Ishikawa (cell line): ENCODE results near the gene HBA2.

ENCODE experiments used
- CEBPB ChIP-seq: IDR thresholded peaks from 2 replicates; pipeline ENCODE4 v1.6.1; 2012
- CREB1 ChIP-seq: IDR thresholded peaks from 2 replicates; pipeline ENCODE4 v1.6.1; 2012; ENCODE audit warnings: low read depth
- EGR1 ChIP-seq: IDR thresholded peaks from 2 replicates; pipeline ENCODE4 v1.6.1; 2012
- EP300 ChIP-seq: IDR thresholded peaks from 2 replicates; pipeline ENCODE4 v1.6.1; 2012; ENCODE audit warnings: borderline replicate concordance
- FOXM1 ChIP-seq: IDR thresholded peaks from 2 replicates; pipeline ENCODE4 v1.6.1; 2012; ENCODE audit warnings: low read depth, borderline replicate concordance
- MAX ChIP-seq: IDR thresholded peaks from 2 replicates; pipeline ENCODE4 v1.6.1; 2012
- NFIC ChIP-seq: IDR thresholded peaks from 2 replicates; pipeline ENCODE4 v1.6.1; 2012
- RAD21 ChIP-seq: IDR thresholded peaks from 2 replicates; pipeline ENCODE4 v1.6.1; 2012; ENCODE audit warnings: low read depth
- TAF1 ChIP-seq: IDR thresholded peaks from 2 replicates; pipeline ENCODE4 v1.6.1; 2012; ENCODE audit warnings: low read depth, mild to moderate bottlenecking
- TCF12 ChIP-seq: IDR thresholded peaks from 2 replicates; pipeline ENCODE4 v1.6.1; 2012; ENCODE audit warnings: low read depth
- TEAD4 ChIP-seq: IDR thresholded peaks from 2 replicates; pipeline ENCODE4 v1.6.1; 2012
- USF1 ChIP-seq: IDR thresholded peaks from 2 replicates; pipeline ENCODE4 v1.6.1; 2012
- YY1 ChIP-seq: IDR thresholded peaks from 2 replicates; pipeline ENCODE4 v1.6.1; 2012; ENCODE audit warnings: low read depth
- ZBTB7A ChIP-seq: IDR thresholded peaks from 2 replicates; pipeline ENCODE4 v1.6.1; 2012; ENCODE audit warnings: low read depth
- TF ChIP-seq, protein P1 (sequence below): IDR thresholded peaks from 2 replicates; pipeline ENCODE4 v1.6.1; 2012; ENCODE audit warnings: low read depth, mild to moderate bottlenecking

Gene HBA2

GRCh38 chr16:162271-162991 is 10.2 kb upstream of the HBA2 start:
- TF ChIP-seq TCF12 (no peak), EGR1 (no peak), USF1 (no peak), NFIC (no peak), EP300 (no peak)

DNA sequence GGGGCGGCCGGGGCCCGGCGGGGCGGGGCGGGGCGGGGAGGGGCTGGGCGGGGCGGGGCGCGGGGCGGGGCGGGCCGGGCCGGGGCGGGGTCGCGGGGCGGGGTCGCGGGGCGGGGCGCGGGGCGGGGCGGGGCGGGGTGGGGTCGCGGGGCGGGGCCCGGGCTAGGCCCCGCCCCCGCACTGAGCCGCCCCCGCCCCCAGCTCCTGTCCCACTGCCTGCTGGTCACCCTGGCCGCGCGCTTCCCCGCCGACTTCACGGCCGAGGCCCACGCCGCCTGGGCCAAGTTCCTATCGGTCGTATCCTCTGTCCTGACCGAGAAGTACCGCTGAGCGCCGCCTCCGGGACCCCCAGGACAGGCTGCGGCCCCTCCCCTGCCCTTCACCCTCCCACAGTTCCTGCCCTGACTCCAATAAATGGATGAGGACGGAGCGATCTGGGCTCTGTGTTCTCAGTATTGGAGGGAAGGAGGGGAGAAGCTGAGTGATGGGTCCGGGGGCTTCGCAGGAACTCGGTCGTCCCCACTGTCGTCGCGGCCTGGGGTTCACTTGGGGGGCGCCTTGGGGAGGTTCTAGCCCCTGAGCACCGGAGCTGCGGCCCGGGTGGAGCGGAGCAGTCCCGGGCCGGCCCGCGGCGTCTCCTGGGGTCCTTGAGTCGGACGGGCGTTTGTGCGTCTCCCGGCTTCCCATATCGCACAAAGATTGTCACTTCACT is 7.7 kb upstream of the HBA2 start:
- TF ChIP-seq EGR1 (no peak), USF1 (no peak), CREB1 (no peak), EP300 (no peak), CEBPB (no peak), NFIC (no peak), ZBTB7A (no peak), FOXM1 (no peak), TAF1 (no peak), RAD21 (no peak), MAX (no peak), YY1 (no peak), TEAD4 (no peak), TCF12 (no peak)
- TF ChIP-seq, protein P1, sequence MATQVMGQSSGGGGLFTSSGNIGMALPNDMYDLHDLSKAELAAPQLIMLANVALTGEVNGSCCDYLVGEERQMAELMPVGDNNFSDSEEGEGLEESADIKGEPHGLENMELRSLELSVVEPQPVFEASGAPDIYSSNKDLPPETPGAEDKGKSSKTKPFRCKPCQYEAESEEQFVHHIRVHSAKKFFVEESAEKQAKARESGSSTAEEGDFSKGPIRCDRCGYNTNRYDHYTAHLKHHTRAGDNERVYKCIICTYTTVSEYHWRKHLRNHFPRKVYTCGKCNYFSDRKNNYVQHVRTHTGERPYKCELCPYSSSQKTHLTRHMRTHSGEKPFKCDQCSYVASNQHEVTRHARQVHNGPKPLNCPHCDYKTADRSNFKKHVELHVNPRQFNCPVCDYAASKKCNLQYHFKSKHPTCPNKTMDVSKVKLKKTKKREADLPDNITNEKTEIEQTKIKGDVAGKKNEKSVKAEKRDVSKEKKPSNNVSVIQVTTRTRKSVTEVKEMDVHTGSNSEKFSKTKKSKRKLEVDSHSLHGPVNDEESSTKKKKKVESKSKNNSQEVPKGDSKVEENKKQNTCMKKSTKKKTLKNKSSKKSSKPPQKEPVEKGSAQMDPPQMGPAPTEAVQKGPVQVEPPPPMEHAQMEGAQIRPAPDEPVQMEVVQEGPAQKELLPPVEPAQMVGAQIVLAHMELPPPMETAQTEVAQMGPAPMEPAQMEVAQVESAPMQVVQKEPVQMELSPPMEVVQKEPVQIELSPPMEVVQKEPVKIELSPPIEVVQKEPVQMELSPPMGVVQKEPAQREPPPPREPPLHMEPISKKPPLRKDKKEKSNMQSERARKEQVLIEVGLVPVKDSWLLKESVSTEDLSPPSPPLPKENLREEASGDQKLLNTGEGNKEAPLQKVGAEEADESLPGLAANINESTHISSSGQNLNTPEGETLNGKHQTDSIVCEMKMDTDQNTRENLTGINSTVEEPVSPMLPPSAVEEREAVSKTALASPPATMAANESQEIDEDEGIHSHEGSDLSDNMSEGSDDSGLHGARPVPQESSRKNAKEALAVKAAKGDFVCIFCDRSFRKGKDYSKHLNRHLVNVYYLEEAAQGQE, result no peak

GRCh38 chr16:165539-166374 is 6.9 kb upstream of the HBA2 start, which contains the start of gene HBM:
TSS of gene HBM (plus strand) at chr16:165978. CDS start at chr16:165998, 20 bp downstream.
- TF ChIP-seq NFIC, result no peak
- no peak for TF ChIP-seq EP300
- TF ChIP-seq MAX, result no peak
- no peak for TF ChIP-seq YY1
- TF ChIP-seq USF1, result no peak
- no peak for TF ChIP-seq TCF12
- no peak for TF ChIP-seq EGR1
- TF ChIP-seq CREB1, result no peak
- TF ChIP-seq FOXM1, result no peak
- TF ChIP-seq RAD21, result no peak
- no peak; the same call in 1 of the 2 replicates for TF ChIP-seq ZBTB7A
- TF ChIP-seq CEBPB, result no peak
- no peak for TF ChIP-seq TEAD4
- TF ChIP-seq, protein P1, result no peak
- TF ChIP-seq TAF1, result no peak

- TF ChIP-seq TCF12, result no peak
- peak; percentile 50; the same call in 1 of the 2 replicates for TF ChIP-seq ZBTB7A
- peak; percentile 78; the same call in 1 of the 2 replicates for TF ChIP-seq MAX
- peak; percentile 59; the same call in 1 of the 2 replicates for TF ChIP-seq USF1
Measured at GRCh38 chr16:166375-167121, 6.1 kb upstream of the HBA2 start.
